Measurements from ENCODE around the gene FCHSD1.
"Not testable (repeated sequence)": the region's sequence is repeated elsewhere in the genome, so short reads cannot be mapped to it uniquely, and the experiment has no call there.

FCHSD1 gene

DNA sequence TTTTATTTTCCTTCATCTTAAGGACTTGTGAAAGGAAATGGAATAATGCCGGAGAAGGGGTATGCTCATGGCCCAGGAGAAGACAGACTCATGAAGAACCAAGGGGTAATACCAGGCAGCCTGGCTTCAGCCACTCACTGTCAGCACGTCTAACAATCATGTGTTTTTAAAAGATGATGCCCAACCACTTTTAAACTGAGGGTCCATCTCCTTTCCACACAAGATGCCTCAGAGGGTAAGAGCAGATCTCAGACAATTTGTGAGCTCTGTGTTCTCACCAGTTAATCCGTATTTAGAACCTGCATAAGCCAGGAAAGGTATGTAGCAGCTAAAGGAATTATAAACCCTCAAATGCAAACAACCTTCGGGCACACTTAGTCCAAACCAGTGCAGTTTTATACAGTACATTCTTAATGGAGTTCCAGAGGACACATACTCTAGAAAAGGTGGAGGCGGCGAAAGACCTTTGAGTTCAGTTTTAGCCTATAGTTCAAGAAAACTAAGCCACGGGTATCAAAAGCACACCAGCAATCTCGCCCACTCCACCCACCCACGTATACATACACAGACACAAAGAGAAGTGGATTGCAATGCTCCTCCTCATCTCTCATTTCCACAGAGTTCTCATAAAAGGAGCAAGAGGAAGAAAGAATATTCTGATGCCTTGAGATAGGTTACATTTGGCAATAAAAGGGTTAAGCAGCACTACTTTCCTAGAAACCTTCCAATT, 35.1 kb downstream of the FCHSD1 start:
- DNase-seq: no peak

DNA sequence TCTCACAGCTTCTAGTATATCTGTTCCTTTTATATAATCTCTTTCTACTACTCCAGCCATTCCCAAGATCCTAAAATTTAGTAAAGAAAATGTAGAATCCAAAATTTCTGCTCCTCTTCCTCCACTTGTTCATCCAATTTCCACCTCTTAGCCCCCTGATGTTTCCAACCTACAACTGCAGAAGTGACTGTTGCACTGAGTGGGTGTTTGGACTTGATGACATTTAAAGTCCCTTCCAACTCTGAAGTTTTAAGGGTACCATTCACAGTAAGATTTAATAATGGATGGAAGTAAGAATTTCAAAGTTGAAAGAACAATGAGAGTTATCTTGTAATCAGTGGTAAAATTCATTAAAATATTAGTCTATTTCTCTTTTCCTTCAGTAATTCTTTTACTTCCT, 37.9 kb downstream of the FCHSD1 start:
- no peak for DNase-seq

DNA sequence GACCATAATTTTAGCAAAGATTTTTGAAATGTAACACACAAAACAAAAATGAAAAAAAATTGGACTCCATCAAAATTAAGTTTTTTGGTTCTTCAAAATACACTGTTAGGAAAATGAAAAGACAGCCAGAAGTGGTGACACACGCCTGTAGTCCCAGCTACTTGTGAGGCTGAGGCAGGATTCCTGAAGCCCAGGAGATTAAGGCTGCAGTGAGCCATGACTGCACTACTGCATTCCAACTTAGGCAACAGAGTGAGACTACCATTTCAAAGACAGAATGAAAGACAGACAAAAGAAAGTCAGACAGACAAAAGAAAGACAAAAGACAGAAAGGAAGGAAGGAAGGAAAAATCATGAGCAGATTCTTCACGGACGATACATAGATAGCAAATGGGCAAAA, 39.9 kb downstream of the FCHSD1 start:
- DNase-seq: no peak

DNA sequence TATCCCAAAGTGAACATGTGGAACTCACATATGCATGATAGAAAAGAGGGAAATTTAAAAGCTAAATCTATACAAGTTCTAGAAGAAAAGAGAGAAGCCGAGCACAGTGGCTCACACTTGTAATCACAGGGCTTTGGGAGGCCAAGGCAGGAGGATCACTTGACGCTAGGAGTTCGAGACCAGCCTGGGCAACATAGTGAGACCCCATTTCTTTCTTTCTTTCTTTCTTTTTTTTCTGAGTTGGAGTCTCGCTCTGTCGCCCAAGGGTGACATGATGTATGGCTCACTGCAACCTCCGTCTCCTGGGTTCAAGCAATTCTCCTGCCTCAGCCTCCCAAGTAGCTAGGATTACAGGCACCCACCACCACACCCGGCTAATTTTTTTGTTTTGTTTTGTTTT, 41.3 kb downstream of the FCHSD1 start:
- not testable (repeated sequence) for DNase-seq

DNA sequence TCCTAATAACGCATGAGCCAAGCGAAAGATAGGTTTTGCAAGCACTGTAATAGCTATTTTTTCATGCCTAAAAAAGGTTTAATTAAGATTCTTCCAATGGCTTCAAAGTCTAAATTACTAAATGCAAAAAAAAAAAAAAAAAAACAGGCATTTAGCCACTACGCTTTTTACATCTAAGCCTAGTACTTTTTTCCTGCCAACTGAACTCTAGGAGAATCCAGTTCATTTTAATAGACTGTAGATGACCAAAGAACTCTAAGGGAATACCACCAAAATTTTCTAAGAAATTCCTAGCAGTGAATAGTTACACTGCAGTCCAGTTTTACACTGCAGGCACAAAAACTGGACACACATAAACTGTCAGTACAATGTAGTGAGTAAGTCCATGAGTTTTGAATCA, 42.2 kb downstream of the FCHSD1 start:
- no peak for DNase-seq

DNA sequence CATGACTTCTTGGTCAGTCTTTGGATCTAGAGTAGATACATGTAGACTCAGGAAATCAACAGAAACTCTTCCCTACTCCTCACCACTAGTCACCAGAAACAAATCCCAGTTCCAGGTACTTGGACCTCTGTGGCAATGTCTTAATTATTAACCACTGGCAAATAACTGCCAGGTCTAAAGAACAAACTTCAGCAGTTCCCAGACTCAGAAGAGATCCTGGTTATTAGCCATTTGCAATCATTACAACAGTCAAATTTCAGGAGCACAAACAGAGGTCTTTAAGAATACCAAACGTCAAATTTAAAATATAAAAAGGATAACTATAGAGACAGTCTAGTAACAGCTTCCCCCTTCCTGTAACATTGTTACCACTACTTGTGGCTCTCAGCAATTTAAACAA, 42.7 kb downstream of the FCHSD1 start:
- no peak for DNase-seq

DNA sequence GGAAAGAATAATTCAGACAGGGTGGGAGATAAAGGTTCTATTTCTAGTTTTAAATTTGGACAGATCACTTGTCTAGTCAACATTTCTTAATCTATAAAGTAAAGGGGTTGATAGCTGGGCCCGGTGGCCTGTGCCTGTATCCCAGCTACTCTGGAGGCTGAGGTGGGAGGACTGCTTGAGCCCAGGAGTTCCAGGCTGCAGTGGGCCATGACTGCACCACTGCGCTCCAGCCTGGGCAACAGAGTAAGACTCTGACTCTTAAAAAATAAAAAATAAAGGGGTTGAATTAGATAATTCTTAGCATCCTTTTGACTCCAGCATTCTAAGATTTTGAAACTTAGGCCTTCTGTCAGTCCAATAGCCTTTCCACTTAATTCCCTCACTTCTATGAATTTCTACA, 43.2 kb downstream of the FCHSD1 start:
- no peak for DNase-seq

DNA sequence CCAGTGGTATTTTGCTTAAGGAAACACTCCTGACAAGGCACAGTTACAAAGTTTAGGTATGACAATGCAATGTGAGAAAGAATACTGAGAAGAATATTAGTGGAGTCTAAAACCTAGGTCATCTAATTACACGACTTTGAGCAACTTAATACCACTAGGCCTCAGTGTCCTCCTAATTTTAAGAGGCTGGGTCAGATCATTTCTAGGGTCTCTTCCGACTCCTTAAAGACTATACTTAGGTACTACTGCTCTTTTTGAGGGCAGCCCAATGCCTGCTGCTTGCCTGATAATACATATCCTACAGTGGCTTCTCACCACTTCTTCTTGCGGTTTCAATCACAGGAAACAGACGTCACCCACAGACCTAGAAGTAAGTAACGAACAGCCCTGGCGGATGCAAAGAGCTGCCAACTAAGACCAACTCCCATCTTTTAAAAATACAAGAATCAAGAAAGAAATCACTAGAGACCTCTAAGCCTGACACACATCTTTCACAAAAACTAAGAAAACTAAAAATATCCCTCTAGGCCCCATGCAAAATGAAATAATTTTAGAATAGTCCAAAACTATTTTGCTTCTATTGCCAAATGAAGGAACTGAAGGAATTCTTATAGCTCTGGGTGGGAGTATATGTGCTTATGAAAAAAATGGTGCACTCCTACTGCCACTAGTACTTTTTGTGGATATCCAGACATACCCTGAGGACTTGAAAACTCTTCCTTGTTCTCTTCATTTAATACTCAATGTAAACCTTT, 45.5 kb downstream of the FCHSD1 start:
- DNase-seq: no peak

DNA sequence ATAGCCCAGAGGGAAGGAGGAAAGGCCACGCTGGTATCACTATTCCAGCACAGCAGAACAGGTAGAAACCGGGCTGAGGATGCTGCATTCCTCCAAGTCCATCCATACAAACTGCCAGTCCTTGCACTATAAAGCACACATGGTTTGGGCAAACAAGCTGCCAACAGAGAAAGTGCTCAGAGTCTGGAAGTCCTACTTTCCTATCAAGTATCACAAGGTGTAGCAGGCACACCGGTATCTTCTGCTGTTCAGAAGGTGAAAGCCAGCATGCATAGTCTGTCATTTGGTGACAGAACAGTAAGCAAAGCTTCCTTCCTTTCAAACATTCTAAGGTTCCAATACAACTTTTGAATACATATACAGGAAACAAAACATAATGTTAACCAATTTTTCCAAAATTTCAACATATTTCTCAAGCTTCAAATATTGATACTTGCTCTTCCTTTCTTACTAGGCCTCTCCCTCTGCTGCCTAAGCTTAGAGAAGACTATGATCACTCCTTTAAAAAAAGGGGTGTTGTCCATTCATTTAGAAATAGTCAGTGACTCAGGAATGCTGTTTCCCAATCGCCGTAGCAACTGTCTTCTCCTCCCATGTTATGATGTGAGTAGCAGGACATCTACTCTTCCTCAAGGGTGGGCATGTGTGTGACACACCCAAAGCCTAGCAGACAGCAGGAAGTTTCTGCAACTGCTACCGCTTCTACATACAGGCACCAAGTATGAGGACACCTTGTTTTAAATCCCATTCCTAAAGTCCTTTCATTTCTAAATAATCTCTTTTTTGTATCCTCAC, 47.1 kb downstream of the FCHSD1 start:
- DNase-seq: no peak

DNA sequence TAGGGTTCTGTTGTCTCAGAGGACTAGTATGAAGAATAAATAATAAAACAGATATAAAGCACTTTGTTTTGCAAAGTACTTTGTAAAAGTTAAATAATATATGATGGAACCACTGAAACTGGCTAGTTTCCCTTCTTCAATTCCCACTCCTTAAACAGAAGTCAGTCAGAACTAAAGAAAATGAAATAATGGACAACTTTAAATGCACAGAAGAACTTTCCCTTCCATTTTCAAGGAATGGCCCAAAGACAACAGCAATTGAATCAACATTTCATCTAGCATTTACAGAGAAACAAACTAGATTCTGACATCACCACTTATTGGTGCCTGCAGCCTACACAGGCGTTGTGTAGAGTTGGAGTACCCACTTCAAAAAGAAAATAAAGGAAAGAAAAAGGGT, 48.6 kb downstream of the FCHSD1 start:
- no peak for DNase-seq

DNA sequence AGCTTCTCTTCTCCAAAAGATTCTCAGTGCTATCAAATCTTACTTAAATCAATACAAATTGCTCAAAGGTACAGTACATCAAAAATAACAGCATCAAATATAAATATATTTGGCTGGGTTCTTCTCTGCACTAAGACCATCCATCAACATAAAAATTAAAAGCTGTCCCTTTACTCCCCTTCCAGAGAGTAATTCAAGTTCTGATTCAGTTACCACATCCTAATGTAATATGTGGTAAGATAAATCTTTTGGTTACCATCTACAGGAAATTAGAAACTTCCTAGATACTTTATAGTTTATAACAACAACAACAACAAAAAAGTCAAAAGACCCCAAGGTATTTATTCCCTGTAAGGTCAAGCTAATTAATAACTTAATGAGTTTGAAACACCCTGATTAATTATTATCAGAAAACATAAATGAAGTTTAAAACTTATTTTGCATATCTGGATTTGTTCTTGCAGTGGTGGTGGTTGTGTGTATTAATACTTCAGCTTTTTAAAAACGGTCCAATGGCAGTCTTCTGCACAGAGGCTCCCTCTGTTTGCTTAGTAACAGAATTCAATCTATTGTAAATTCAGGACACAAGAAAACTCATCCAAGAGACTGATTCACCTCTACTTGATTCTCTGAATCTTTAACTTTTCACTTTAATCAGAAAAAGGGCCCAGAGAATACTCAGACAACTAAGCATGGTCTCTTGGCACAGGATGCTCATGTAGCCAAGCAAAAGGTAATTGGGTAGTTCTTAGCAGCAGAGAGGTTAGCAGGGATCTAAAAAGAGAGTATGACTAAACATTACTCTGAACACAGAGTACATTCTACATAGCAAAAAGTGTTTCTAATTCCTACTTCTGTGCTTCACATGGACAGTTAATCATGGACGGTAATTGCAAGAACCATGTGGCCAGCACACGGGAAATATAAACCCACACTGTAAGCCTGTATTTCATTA, 52.5 kb downstream of the FCHSD1 start:
- DNase-seq: no peak

DNA sequence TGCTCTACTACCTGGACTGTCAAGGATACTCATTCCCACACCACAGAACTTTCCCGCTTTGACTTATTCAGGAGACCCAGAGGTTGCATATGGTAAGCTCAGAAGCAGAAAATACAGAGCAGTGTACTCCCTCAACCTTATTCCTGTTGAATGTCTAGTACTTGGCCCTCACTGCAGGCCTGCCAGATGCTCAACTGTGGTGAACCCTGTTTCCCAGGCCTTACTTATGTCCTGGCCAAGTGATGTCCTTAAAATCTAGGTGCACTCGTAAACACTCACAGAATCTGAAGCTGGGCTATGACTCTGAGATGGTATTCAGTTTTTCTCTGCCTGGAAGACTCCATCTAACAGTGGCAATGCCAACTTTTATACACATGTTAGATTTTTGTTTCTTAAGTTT, 53.4 kb downstream of the FCHSD1 start:
- no peak for DNase-seq

DNA sequence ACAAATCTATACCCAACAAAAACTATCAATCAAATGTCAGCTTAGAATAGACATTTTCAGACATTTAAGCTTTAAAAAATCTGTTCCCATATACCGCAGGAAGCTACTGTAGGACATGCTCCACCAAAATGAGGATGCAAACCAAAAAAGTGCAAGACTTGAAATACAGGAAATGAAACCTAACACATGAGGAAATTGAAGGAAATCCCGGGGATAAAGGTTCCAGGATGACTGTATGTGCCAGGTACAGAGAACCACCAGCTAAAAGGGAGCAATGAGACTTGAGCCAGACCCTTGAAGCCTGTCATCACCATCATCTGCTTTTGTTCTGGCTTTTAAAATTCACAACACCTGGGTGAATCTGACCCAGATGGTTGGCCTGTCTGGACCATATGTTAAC, 53.8 kb downstream of the FCHSD1 start:
- no peak for DNase-seq

DNA sequence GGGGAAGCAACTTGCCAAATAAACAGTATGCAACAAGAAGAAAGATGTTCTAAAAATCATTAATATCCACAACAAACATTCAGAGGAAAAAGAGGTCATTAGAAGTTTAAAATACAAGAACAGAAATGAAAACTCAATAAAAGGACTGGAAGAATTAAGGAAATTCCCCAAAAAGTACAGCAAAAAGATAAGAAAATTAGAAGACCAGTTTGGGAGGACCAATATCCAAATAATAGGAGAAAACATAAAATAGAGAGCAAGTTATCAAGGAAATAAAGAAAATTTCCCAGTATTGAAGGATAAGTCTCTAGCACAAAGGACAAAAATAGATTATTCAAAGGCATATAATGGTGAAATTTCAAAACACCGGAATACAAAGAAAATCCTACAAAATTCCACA, 54.4 kb downstream of the FCHSD1 start:
- no peak for DNase-seq

DNA sequence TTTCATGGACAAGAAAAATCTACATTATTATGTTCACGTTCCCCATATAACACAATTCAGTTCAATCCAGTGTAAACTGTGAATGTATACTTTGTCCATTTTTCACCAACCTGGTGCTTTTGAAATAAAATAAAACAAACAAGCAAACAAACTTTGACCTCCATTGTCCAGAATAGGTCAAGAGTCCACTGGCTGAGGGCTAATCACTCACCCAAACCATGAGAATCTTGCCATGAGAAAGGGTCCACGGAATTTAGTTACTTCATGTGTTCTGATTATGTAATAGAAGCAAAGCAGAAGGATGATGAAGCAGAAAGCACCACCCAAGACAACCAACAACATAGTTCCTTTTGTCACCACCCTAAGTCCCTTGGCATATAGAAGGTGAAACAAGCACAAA, 61.1 kb downstream of the FCHSD1 start:
- DNase-seq: no peak

Data from activated CD8-positive, alpha-beta memory T cell treated with anti-CD3 and anti-CD28 coated beads, Interleukin-2, amount 50 U/mL, for 48 hours (primary cell).